Endothelial cell of umbilical vein (primary cell): ENCODE data around the gene NCKAP5.

ENCODE experiments used
- CTCF ChIP-seq, 2 donors: IDR thresholded peaks; 1 replicate in 1 of 2; 2 replicates in 1 of 2; pipeline ENCODE4 v1.5.1; 2011; ENCODE audit warnings: low read length in 2 of 2, mild to moderate bottlenecking in 2 of 2, moderate library complexity in 2 of 2, control low read depth in 1 of 2, inconsistent platforms in 1 of 2, low read depth in 1 of 2; ENCODE audit not compliant: insufficient read depth in 1 of 2; ENCODE audit errors: extremely low read depth in 1 of 2
- EZH2 ChIP-seq: IDR thresholded peaks from 2 replicates; pipeline ENCODE4 v1.6.1; 2012; ENCODE audit warnings: borderline replicate concordance, low read depth, mild to moderate bottlenecking, moderate library complexity, low read length, inconsistent platforms; ENCODE audit not compliant: severe bottlenecking
- FOS ChIP-seq: IDR thresholded peaks from 2 replicates; pipeline ENCODE4 v1.6.1; 2011; ENCODE audit warnings: mild to moderate bottlenecking, low read length, moderate library complexity, borderline replicate concordance; ENCODE audit not compliant: insufficient read depth
- GATA2 ChIP-seq: IDR thresholded peaks from 2 replicates; pipeline ENCODE4 v1.7.0; 2011; ENCODE audit warnings: low read depth, mild to moderate bottlenecking, moderate library complexity, mixed read lengths, low read length; ENCODE audit not compliant: insufficient read length, insufficient read depth
- JUN ChIP-seq: IDR thresholded peaks from 2 replicates; pipeline ENCODE4 v1.6.1; 2011; ENCODE audit warnings: borderline replicate concordance, low read depth; ENCODE audit not compliant: insufficient read length, insufficient read depth
- MAX ChIP-seq: IDR thresholded peaks from 2 replicates; pipeline ENCODE4 v1.6.1; 2011; ENCODE audit not compliant: insufficient read depth, insufficient read length
- POLR2A ChIP-seq: IDR thresholded peaks from 2 replicates; pipeline ENCODE4 v1.6.1; 2012; ENCODE audit warnings: low read depth, mild to moderate bottlenecking, control low read depth, low read length
- POLR2AphosphoS5 ChIP-seq: IDR thresholded peaks from 2 replicates; pipeline ENCODE4 v1.6.1; 2012; ENCODE audit warnings: low read depth, mild to moderate bottlenecking, control low read depth, low read length, moderate library complexity; ENCODE audit not compliant: insufficient read depth

- TF ChIP-seq CTCF (IDR thresholded peaks at IDR 0.05; ENCODE audit: extremely low read depth in 1 of 2, insufficient read depth in 1 of 2, low read depth in 1 of 2, low read length in 2 of 2) (no peak), POLR2AphosphoS5 (no peak), MAX (no peak), EZH2 (no peak), POLR2A (no peak), GATA2 (no peak), FOS (no peak), JUN (no peak)
Observed at GRCh38 chr2:133231264-133231663, 337.0 kb downstream of the NCKAP5 start.
